Sigmoid colon (tissue), 7 donors: ENCODE data around the gene RAB25. TPM values are rescaled to one million over a fixed set of nuclear protein-coding genes. Genes with fewer than 3 reads are reported as not detected.
"Not testable (repeated sequence)": the region's sequence is repeated elsewhere in the genome, so short reads cannot be mapped to it uniquely, and the experiment has no call there.

Source experiments
- DNase-seq: peaks from one replicate; pipeline ENCODE4 v3.0.0-alpha.2; 2019
- H3K27ac ChIP-seq, 4 donors: fragments of 200-600 bp; sonication (generic); one replicate each; pipeline ENCODE4 v1.5.1; 2016 to 2019; ENCODE audit warnings: mild to moderate bottlenecking in 1 of 4
- H3K27me3 ChIP-seq, 3 donors: fragments of 200-600 bp; sonication (generic); one replicate each; pipeline ENCODE4 v1.5.1; 2019; ENCODE audit warnings: mild to moderate bottlenecking in 1 of 3
- H3K36me3 ChIP-seq, 4 donors: fragments of 200-600 bp; sonication (generic); one replicate each; pipeline ENCODE4 v1.5.1; 2016 to 2019
- H3K4me1 ChIP-seq, 4 donors: fragments of 200-600 bp; sonication (generic); one replicate each; pipeline ENCODE4 v1.5.1; 2017 to 2019
- H3K4me3 ChIP-seq, 4 donors: fragments of 200-600 bp; sonication (generic); one replicate each; pipeline ENCODE4 v1.5.1; 2017 to 2019; ENCODE audit warnings: mild to moderate bottlenecking in 2 of 4, moderate library complexity in 1 of 4
- H3K9me3 ChIP-seq, 4 donors: fragments of 200-600 bp in 3 of 4; sonication (generic) in 3 of 4; one replicate each; pipeline versions ENCODE4 v1.5.1 to v1.6.1; 2013 to 2019
- EP300 ChIP-seq, 4 donors: sonication (generic); formaldehyde crosslinking; IDR thresholded peaks; one replicate each; pipeline ENCODE4 v1.6.1; 2017; ENCODE audit warnings: antibody characterized with exemption in 4 of 4
- POLR2A ChIP-seq, 2 donors: fragments of 450-650 bp; IDR thresholded peaks; one replicate each; pipeline ENCODE4 v1.6.1; 2016; ENCODE audit warnings: antibody characterized with exemption in 2 of 2, mild to moderate bottlenecking in 2 of 2, moderate library complexity in 2 of 2
- POLR2AphosphoS5 ChIP-seq, 4 donors: sonication (generic); formaldehyde crosslinking; IDR thresholded peaks; one replicate each; pipeline ENCODE4 v1.6.1; 2017; ENCODE audit warnings: antibody characterized with exemption in 4 of 4
- WGBS, 2 donors: extraction: QIAGEN DNeasy Blood & Tissue Kit; methylation state at CpG; one replicate each; pipeline ENCODE4 v1.1.7; 2013; 5-methylcytosine and 5-hydroxymethylcytosine counted together
- intact Hi-C: fragments of 100-400 bp; cut with DNase I; formaldehyde crosslinking; loops from one replicate; pipeline ENCODE4 v1.15.1; 2023
- polyA plus RNA-seq, 3 donors: library from polyadenylated mRNA; stranded (reverse); fragments of 200-250 nt; gene quantifications; one replicate each; pipeline ENCODE4 v1.2.3, GENCODE V29; 2013
- total RNA-seq, 4 donors: library from RNA; depleted of rRNA; stranded (reverse); fragments of >200 nt; gene quantifications; one replicate each; pipeline ENCODE4 v1.1.0, GENCODE V29; 2016
- TF ChIP-seq, protein P1 (sequence below), 4 experiments: fragments of 450-650 bp in 3 of 4; fragments of 200-600 bp in 1 of 4; IDR thresholded peaks; one replicate each; pipeline ENCODE4 v1.5.1; 2016 to 2019; ENCODE audit warnings: antibody characterized with exemption in 4 of 4, mild to moderate bottlenecking in 3 of 4, moderate library complexity in 2 of 4
- donor health status: healthy with polysubstance abuse.
- donor health status: Bipolar disorder and iron deficiency.
- donor health status: healthy.

Gene RAB25
- total and polyA plus RNA-seq, 7 donors, result 187 to 237 (median 201) TPM; not detected in 4

DNA sequence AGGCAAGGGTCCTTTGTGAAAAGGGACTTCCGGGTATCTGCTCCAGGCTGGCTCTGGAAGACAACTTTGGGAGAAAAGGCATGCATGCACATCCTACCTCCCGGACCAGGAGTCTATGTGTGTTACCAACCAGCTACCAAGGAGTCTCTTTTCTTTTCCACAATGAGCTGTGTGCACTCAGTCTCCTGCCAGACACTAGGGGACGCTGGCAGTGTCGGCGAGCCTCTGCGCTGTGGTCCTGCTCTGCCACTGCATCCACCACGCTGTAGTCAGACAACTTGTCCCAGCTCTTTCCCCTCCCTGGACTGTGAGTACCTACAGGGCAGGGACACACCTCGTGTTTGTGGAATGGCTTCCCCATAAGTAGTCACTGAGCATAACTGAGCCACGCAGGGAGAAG, 35.1 kb upstream of the RAB25 start:
- no peak for DNase-seq
- Histone ChIP-seq H3K36me3 (no peaks in the 10 kb centered on the region), H3K4me3 (no peak overlapping the region), H3K9me3 (no peaks in the 10 kb centered on the region), H3K27ac (no peak overlapping the region), H3K4me1 (peaks cover 0 to 4% (median 2%) of the 10 kb centered on the region in 4 donors), H3K27me3 (no peaks in the 10 kb centered on the region)
- WGBS, 2 donors, result 6 to 16% methylated on average over 9 of the region's 9 CpGs
- TF ChIP-seq EP300 (IDR thresholded peaks at IDR 0.05), result no peak
- intact Hi-C loops, result no loop called here

DNA sequence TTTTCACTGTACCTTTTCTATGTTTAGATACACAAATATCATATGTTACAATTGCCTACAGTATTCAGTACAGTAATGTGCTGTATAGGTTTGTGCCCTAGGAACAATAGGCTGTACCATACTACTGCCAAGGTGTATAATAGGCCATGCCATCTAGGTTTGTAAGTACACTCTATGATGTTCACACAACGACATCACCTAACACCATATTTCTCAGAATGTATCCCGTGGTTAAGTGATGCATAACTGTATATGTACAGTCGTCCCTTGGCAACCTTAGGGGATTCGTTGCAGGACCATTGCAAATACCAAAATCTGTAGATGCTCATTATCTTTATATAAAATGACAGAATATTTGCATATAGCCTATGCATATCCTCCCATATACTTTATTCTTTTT, 34.4 kb upstream of the RAB25 start:
- no peak for DNase-seq

DNA sequence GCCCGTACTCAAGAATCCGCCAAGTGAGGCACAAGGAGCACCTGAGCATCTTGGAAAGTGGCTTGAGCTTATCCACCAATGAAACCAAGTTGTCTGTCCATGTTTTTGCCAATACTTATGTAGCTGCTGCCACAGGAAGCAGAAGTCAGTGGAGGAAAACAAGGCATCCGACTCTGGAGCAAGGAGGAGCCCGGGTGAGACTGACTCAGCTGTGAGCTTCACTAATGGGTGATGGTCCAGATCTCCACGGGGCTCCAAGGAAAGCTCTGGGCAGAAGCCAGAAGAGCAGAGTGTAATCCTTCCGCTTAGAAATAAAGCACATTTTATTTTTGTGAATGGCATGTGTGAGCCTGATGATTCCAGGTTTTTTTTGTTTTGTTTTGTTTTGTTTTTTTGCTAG, 27.9 kb upstream of the RAB25 start:
- no peak overlapping the region for H3K27ac ChIP-seq
- H3K27me3 ChIP-seq, result no peaks in the 10 kb centered on the region
- peaks cover 0 to 20% (median 6%) of the 10 kb centered on the region in 4 donors for H3K36me3 ChIP-seq
- no peaks in the 10 kb centered on the region for H3K4me1 ChIP-seq
- intact Hi-C loops, result no loop called here
- no peak for DNase-seq
- WGBS, 2 donors, result 67 to 70% methylated on average over 6 of the region's 6 CpGs
- no peaks in the 10 kb centered on the region for H3K9me3 ChIP-seq
- H3K4me3 ChIP-seq, result no peak overlapping the region
- TF ChIP-seq, protein P1, sequence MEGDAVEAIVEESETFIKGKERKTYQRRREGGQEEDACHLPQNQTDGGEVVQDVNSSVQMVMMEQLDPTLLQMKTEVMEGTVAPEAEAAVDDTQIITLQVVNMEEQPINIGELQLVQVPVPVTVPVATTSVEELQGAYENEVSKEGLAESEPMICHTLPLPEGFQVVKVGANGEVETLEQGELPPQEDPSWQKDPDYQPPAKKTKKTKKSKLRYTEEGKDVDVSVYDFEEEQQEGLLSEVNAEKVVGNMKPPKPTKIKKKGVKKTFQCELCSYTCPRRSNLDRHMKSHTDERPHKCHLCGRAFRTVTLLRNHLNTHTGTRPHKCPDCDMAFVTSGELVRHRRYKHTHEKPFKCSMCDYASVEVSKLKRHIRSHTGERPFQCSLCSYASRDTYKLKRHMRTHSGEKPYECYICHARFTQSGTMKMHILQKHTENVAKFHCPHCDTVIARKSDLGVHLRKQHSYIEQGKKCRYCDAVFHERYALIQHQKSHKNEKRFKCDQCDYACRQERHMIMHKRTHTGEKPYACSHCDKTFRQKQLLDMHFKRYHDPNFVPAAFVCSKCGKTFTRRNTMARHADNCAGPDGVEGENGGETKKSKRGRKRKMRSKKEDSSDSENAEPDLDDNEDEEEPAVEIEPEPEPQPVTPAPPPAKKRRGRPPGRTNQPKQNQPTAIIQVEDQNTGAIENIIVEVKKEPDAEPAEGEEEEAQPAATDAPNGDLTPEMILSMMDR (IDR thresholded peaks at IDR 0.05), result no peak
- TF ChIP-seq POLR2A (IDR thresholded peaks at IDR 0.05), result no peak
- no peak for TF ChIP-seq EP300 (IDR thresholded peaks at IDR 0.05)
- no peak for TF ChIP-seq POLR2AphosphoS5 (IDR thresholded peaks at IDR 0.05)

More for the DNA sequence above, 34.4 kb upstream of the RAB25 start:
- Histone ChIP-seq H3K9me3 (no peaks in the 10 kb centered on the region), H3K4me3 (no peak overlapping the region), H3K27me3 (no peaks in the 10 kb centered on the region), H3K36me3 (no peaks in the 10 kb centered on the region), H3K27ac (no peak overlapping the region), H3K4me1 (no peaks in the 10 kb centered on the region)
- WGBS, 2 donors, result 86 to 88% methylated on average over 4 of the region's 4 CpGs
- TF ChIP-seq POLR2AphosphoS5 (IDR thresholded peaks at IDR 0.05), result no peak
- TF ChIP-seq POLR2A (IDR thresholded peaks at IDR 0.05), result no peak
- TF ChIP-seq EP300 (IDR thresholded peaks at IDR 0.05), result no peak
- TF ChIP-seq, protein P1 (IDR thresholded peaks at IDR 0.05), result no peak
- intact Hi-C loops, result no loop called here

DNA sequence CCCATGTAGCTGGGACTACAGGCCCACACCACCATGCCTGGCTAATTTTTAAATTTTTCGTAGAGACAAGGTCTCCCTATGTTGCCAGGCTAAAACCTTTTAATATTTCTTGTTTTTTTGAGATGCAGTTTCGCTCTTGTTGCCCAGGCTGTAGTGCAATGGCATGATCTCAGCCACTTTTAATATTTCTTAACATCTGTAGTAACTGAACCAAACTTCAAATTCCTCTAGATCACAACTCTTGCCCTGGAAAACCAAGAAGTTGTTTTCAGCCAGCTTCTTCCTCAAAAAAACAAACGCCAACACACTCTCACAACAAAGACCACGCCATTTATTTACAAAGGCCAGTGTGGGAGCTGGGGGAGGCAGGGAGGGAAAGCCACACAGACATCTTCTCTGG, 26.0 kb upstream of the RAB25 start:
- H3K4me1 ChIP-seq, H3K9me3 ChIP-seq, H3K27ac ChIP-seq, intact Hi-C loops, DNase-seq, H3K4me3 ChIP-seq, H3K27me3 ChIP-seq: not testable (repeated sequence)
- H3K36me3 ChIP-seq, result peaks cover 0 to 39% (median 12%) of the 10 kb centered on the region in 4 donors
- WGBS, 2 donors, result 90 to 96% methylated on average over 4 of the region's 4 CpGs

DNA sequence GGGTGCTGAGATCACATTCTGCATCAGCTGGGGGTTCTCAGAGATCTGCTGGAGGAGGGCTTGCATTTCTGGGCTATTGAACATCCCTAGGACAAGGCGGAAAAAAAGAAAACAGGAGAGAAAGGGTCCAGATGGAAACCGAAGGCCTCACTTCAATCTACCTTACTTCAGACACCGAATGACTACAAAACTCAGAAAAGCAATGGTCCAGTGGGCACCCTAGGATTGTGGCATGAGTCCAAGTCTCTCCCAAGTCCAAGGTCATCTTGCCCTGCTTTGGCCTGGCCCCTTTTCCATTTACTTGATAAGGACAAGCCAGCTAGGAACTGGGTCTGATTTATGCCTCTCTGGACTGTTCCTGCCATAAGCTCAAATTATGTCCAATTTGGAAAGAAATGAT, 18.1 kb upstream of the RAB25 start:
- WGBS, 2 donors, result 92 to 95% methylated on average over 3 of the region's 3 CpGs
- Histone ChIP-seq H3K27me3 (no peaks in the 10 kb centered on the region), H3K27ac (no peak overlapping the region), H3K36me3 (peaks cover 16 to 85% (median 36%) of the 10 kb centered on the region in 4 donors), H3K9me3 (no peaks in the 10 kb centered on the region), H3K4me3 (no peak overlapping the region), H3K4me1 (no peaks in the 10 kb centered on the region)
- no peak for TF ChIP-seq EP300 (IDR thresholded peaks at IDR 0.05)
- no peak for DNase-seq
- intact Hi-C loops, result no loop called here

DNA sequence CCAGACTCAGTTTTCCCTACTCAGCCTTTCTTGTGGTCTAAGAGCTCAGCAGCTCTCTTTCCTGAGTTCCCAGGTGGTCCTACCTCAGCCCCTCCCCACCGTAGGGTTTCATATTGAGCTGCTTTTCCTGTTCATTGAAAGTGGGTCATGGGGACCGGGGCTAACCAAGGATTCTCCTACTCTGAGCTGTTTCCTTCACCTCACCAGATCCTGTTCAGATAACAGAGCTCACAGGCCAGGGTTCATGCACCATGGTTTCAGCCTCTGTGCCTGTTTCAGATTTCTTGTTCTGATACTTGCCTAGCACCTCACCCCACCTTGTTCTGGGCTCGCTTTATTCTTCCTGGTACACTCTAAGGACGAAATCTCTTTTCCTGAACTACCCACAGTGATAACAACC, 15.9 kb upstream of the RAB25 start:
- TF ChIP-seq, protein P1 (IDR thresholded peaks at IDR 0.05), result no peak
- TF ChIP-seq POLR2AphosphoS5 (IDR thresholded peaks at IDR 0.05), result no peak
- no peak for TF ChIP-seq EP300 (IDR thresholded peaks at IDR 0.05)
- TF ChIP-seq POLR2A (IDR thresholded peaks at IDR 0.05), result no peak

More for the DNA sequence above, 15.9 kb upstream of the RAB25 start:
- intact Hi-C loops, result no loop called here
- Histone ChIP-seq H3K9me3 (no peaks in the 10 kb centered on the region), H3K4me1 (no peaks in the 10 kb centered on the region), H3K4me3 (no peak overlapping the region), H3K36me3 (peaks cover 8 to 85% (median 46%) of the 10 kb centered on the region in 4 donors), H3K27me3 (no peaks in the 10 kb centered on the region), H3K27ac (no peak overlapping the region)
- no peak for DNase-seq
- 88 to 92% methylated on average over 4 of the region's 4 CpGs for WGBS, 2 donors
